ENCODE data around the gene DPYSL4.
"Not testable (repeated sequence)": the region's sequence is repeated elsewhere in the genome, so short reads cannot be mapped to it uniquely, and the experiment has no call there.

The DPYSL4 gene

DNA sequence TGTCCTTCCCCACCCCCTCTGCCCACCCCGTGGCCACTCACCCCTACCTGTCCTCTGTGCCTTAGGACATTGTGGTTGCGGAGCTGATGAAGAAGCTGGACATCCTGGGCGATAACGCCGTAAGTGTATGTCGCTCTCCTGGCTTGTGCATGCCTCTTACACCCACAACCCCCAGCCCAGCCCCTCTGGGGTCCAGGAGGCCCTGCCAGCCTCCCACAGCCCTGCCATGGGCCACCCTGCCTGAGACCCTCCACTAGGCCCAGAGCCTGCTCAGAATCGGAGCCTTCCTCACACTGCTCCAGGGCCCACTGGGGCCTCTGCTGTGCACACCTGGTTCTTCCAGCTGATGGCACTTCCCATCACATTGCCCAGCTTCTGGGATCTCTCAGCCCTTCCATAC lies 36.8 kb upstream of the DPYSL4 start:
- no peak for DNase-seq (ENCODE audit: low read depth in 2 of 2)

DNA sequence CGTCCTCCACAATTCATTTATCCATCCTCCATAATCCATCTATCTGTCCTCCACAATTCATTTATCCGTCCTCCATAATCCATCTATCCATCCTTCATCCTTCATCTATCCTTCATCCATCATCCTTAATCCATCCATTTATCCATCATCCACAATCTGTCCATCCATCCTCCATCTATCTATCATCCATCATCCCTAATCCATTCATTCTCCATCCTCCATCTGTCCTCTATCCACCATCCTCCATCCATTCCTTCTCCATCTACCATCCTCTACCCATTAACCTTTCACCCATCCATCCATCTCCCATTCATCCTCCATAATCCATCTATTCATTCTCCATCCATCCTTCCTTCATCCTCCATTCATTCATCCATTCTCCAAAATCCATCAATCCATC lies 36.0 kb upstream of the DPYSL4 start:
- DNase-seq (ENCODE audit: low read depth in 2 of 2): no peak

DNA sequence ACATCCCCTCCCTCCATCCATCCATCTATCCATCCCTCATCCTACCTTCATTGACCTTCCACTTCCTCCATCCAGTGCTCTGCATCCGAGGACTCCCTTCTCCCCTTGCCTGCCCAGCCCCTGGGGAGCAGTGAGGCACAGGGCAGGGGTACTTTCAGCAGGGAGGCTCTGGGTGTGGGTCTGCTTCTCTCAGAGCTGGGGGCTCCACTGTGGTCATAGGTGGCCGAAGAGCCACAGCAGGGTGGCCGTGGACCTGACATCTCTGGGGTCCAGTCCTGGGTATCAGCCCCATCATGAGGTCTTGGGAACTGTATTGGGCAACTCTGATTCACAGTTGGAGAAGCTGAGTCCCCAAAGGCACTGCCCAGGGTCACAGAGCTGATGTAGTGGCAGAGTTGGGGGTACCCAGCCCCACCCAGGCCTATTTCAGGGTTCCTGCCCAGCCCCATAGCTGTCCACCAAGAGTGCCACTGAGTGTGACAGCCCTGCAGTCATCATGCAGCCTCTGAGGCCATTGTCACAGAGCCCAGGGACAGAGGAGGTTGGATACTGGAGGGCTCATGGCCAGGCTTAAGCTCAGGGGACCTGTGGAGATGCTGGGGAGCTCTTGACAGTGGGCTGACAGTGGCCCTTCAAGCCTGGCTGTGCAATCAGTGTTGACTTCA lies 35.3 kb upstream of the DPYSL4 start:
- DNase-seq (ENCODE audit: low read depth in 2 of 2): no peak

GRCh38 chr10:132151951-132152505 lies 34.7 kb upstream of the DPYSL4 start:
- DNase-seq (ENCODE audit: low read depth in 2 of 2): no peak

DNA sequence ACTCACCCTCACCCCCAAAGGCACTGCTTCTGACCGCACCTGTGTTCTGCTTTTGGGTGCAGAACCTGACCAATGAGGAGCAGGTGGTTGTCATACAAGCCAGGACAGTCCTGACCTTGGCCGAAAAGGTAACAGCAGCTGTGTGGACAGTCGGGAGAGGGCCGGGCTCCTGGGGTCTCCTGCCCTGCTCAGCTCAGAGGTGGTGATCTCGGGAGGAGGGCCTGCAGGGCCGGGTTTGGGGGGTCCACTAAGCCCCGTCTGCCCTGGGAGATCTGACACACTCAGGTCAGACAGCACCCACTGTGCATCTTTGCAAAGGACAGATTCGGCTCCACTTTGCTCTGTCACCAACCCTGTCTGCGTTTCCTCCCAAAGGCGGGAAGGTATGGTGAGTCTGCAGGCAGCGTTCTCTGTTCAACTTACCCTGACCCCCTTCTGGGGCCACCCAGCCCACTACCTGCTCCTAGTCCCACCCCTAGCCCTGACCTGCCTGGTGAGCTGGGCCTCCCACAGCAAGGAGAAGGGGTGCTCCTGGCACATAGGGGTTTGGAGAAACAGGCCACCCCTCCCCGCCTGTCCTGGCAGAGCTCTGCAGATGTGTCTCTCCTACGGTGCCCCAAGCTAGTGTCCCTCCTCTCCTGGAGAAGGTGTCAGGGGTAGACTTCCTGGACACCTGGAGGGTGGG lies 33.7 kb upstream of the DPYSL4 start:
- DNase-seq (ENCODE audit: low read depth in 2 of 2): no peak

- DNase-seq (ENCODE audit: low read depth in 2 of 2): no peak
These were observed 33.0 kb upstream of the DPYSL4 start for GRCh38 chr10:132153616-132154217.

DNA sequence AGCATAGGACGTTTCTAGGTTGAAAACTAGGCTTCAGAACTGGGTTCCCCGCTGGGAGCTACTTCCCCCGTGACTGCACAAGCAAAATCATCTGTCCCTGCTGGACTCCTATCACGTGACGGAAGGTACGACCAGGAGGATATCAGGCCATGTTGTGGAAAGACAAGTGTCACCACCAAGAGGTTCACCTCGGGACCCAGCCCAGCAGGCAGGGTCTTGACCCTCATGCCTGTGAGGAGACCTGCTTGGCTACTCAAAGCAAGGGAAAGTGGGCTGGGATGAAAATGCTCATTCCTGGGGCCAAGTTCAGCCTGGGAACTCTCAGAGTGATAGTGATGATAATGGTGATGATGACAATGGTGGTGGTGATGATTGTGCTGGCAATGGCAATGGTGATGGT lies 32.3 kb upstream of the DPYSL4 start:
- DNase-seq (ENCODE audit: low read depth in 2 of 2): no peak

- no peak for DNase-seq (ENCODE audit: low read depth in 2 of 2)
These were observed 31.8 kb upstream of the DPYSL4 start for GRCh38 chr10:132154931-132155330.

DNA sequence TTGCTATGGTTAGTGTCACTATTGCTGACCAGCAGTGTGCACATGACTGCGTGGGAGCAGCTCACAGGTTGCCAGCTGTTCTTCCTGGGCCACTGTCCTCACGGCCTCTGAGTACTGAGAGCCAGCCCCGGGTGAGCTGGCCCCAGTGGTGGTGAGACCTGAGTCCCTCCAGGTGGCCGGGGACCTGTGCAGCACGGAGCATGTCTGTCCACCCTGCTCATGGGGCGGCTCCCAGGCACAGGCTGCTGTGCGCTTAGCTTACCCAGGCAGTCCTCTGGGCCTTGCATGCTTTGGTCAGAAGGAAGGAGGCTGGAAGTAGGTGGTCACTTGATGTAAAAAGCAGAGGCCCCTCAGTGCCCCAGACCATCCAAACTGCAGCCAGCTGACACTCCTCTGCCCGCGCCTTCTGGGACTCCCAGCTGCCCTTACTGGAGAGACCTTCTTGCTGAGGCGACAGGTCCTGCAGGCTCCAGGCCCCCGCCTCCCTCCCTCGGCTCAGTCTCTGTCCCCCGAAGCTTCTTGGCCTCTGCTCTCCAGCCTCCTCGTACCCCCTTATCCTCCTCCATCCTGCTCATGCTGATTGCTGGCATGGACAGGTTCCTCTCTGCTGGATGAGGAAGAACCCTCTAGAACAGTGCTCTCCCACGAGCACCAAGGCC lies 30.9 kb upstream of the DPYSL4 start:
- no peak for DNase-seq (ENCODE audit: low read depth in 2 of 2)

DNA sequence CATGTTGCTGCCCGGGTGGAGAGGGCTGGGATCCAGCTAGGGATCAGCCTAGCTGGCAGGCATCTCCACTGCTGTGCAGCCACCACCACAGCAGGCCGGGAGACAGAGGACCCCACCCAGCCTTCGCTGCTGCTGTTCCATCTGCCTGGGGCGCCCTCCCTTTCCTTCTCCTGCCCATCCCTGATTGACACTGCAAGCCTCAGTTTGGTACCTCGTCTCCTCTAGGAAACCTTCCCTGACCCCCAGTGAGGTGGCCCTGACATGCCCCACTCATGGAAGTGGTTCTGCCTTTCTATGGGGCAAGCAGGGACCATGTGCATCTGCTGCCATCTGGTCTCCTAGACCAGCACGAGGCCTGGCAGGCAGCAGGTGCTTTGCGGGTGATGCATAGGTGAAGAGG lies 30.4 kb upstream of the DPYSL4 start:
- DNase-seq (ENCODE audit: low read depth in 2 of 2): no peak

GRCh38 chr10:132157101-132157500 lies 29.6 kb upstream of the DPYSL4 start:
- DNase-seq (ENCODE audit: low read depth in 2 of 2): no peak

DNA sequence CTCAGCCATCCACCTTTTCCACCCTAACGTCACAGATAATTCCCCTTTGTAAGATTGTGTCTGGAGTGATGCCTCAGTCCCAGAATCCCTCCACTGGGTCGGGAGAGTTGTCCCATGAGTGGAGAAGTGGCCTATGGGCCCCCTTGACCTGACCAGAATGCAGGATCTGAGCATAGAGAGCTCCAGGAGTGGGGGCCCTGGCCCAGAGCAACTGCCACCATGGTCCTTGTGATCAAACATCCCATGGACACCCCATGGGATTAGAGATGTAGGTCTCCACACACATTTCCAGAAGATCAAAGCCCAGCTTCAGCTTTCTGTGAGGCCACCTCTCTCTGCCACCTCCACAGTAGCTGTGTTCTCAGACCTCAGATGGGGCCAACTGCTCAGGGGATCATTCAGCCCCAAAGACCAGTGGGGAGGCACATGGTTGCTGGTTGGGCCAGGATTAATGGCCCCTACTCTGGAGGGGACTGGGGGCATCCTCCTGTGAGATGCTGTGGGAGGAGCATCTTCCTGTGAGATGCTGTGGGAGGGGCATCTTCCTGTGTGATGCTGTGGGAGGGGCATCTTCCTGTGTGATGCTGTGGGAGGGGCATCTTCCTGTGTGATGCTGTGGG lies 28.5 kb upstream of the DPYSL4 start:
- DNase-seq (ENCODE audit: low read depth in 2 of 2): no peak

- no peak for DNase-seq (ENCODE audit: low read depth in 2 of 2)
These were observed 27.9 kb upstream of the DPYSL4 start for GRCh38 chr10:132158823-132159222.

GRCh38 chr10:132159302-132160230 lies 27.2 kb upstream of the DPYSL4 start:
- DNase-seq (ENCODE audit: low read depth in 2 of 2): not testable (repeated sequence)

DNA sequence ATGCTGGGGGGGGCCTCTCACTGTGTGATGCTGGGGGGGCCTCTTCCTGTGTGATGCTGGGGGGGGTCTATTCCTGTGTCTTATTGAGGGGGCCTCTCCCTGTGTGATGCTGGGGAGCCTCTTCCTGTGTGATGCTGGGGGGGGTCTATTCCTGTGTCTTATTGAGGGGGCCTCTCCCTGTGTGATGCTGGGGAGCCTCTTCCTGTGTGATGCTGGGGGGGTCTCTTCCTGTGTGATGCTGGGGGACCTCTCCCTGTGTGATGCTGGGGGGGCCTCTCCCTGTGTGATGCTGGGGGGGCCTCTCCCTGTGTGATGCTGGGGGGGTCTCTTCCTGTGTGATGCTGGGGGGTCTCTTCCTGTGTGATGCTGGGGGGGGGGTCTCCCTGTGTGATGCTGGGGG lies 26.5 kb upstream of the DPYSL4 start:
- not testable (repeated sequence) for DNase-seq (ENCODE audit: low read depth in 2 of 2)

DNA sequence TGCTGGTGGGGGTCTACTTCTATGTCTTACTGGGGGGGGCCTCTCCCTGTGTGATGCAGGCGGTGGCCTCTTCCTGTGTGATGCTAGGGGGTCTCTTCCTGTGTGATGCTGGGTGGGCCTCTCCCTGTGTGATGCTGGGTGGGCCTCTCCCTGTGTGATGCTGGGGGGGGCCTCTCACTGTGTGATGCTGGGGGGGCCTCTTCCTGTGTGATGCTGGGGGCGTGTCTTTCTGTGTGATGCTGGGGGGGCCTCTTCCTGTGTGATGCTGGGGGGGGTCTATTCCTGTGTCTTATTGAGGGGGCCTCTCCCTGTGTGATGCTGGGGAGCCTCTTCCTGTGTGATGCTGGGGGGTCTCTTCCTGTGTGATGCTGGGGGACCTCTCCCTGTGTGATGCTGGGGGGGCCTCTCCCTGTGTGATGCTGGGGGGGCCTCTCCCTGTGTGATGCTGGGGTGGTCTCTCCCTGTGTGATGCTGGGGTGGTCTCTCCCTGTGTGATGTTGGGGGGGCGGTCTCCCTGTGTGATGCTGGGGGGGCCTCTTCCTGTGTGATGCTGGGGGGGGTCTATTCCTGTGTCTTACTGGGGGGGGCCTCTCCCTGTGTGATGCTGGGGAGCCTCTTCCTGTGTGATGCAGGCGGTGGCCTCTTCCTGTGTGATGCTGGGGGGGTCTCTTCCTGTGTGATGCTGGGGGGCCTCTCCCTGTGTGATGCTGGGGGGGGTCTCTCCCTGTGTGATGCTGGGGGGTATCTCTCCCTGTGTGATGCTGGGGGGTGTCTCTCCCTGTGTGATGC lies 25.7 kb upstream of the DPYSL4 start:
- DNase-seq (ENCODE audit: low read depth in 2 of 2): not testable (repeated sequence)

GRCh38 chr10:132162021-132162531 lies 24.7 kb upstream of the DPYSL4 start:
- no peak for DNase-seq (ENCODE audit: low read depth in 2 of 2)

GRCh38 chr10:132162590-132163277 lies 24.0 kb upstream of the DPYSL4 start:
- no peak for DNase-seq (ENCODE audit: low read depth in 2 of 2)

DNA sequence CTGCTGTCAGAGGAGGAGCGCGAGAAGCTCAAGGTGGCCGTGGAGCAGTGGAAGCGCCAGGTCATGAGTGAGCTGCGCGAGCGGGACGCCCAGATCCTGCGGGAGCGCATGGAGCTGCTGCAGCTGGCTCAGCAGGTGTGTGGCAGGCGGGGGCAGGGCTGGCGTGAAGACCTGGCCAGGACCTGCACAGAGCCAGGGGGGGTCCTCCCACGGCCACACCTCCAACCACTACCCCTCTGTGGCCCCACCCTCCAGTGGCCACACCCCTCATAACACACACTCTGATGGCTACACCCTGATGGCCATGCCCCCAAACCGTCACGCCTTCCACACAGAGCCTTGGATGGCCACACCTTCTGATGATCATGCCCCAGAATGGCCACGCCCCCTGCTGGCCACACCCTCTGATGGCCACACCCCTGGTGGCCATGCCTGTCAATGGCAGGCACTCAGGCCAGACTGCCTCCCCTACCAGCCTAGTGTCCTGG lies 23.4 kb upstream of the DPYSL4 start:
- peak; percentile 40 to 70 for DNase-seq (ENCODE audit: low read depth in 2 of 2)
